T-cell (primary cell): ENCODE results near the gene DHX29. TPM values are rescaled to one million over a fixed set of nuclear protein-coding genes. Genes with fewer than 3 reads are reported as not detected.

Source experiments
- ATAC-seq, 4 experiments: fragments of 200-7000 bp in 3 of 4; fragments of 150-1000 bp in 1 of 4; cut with Tn5 transposase; replicated peaks in 1 of 4; 1 replicate in 3 of 4; 2 replicates in 1 of 4; pipeline ENCODE4 v1.10.0; 2021; ENCODE audit warnings: moderate library complexity in 3 of 4, mild to moderate bottlenecking in 2 of 4, moderate number of reproducible peaks in 1 of 4
- CTCF ChIA-PET, 2 donors: fragments of 300-600 bp; sonication (Branson Sonifier 250); formaldehyde crosslinking; loops; one replicate each; lab custom pipeline; 2022; ENCODE audit warnings: antibody characterized with exemption in 2 of 2; lab: Charles Lee
- POLR2A ChIA-PET, 2 donors: fragments of 300-600 bp; sonication (Branson Sonifier 250); formaldehyde crosslinking; loops; one replicate each; lab custom pipeline; 2022; ENCODE audit warnings: antibody characterized with exemption in 2 of 2; lab: Charles Lee
- DNase-seq, 35 experiments: peaks; one replicate each; pipeline versions ENCODE4 v3.0.0 to v3.0.0-alpha.2; 2013 to 2023
- H3K27ac ChIP-seq: one replicate; pipeline ENCODE4 v1.5.1; 2013; ENCODE audit warnings: low read length
- H3K27me3 ChIP-seq, 2 experiments: replicated peaks in 1 of 2; 1 replicate in 1 of 2; 2 replicates in 1 of 2; pipeline versions ENCODE4 v1.6.1 to v1.7.0; 2013; ENCODE audit warnings: low read length in 1 of 2, mixed read lengths in 1 of 2; ENCODE audit not compliant: control insufficient read depth in 2 of 2, insufficient read depth in 2 of 2; ENCODE audit errors: extremely low read depth in 1 of 2
- H3K36me3 ChIP-seq, 2 donors: 1 replicate in 1 of 2; 2 replicates in 1 of 2; pipeline versions ENCODE4 v1.6.1 to v1.7.0; 2013; ENCODE audit warnings: low read length in 1 of 2; ENCODE audit not compliant: control insufficient read depth in 2 of 2, insufficient read depth in 1 of 2; ENCODE audit errors: extremely low read depth in 1 of 2
- H3K4me1 ChIP-seq, 2 experiments: 1 replicate in 1 of 2; 2 replicates in 1 of 2; pipeline versions ENCODE4 v1.6.1 to v1.7.0; 2013; ENCODE audit warnings: low read length in 2 of 2, mixed read lengths in 1 of 2; ENCODE audit not compliant: insufficient read depth in 2 of 2, control insufficient read depth in 1 of 2; ENCODE audit errors: extremely low read depth in 1 of 2
- H3K4me3 ChIP-seq, 2 donors: 1 replicate in 1 of 2; 2 replicates in 1 of 2; pipeline versions ENCODE4 v1.5.1 to v1.7.0; 2013; ENCODE audit warnings: mild to moderate bottlenecking in 2 of 2, low read length in 1 of 2, moderate library complexity in 1 of 2; ENCODE audit not compliant: control insufficient read depth in 1 of 2; ENCODE audit errors: extremely low read depth in 1 of 2
- H3K9me3 ChIP-seq: 2 replicates; pipeline ENCODE4 v1.7.0; 2013
- H3K27ac Mint-ChIP-seq, 2 donors: one replicate each; pipeline ENCODE4 v1.8.0; 2020 to 2021; ENCODE audit warnings: mild to moderate bottlenecking in 2 of 2, mixed read lengths in 2 of 2
- H3K27me3 Mint-ChIP-seq, 2 donors: one replicate each; pipeline ENCODE4 v1.8.0; 2021 to 2022; ENCODE audit warnings: mixed read lengths in 2 of 2
- H3K36me3 Mint-ChIP-seq: one replicate; pipeline ENCODE4 v1.8.0; 2021; ENCODE audit warnings: mixed read lengths
- H3K4me1 Mint-ChIP-seq, 3 donors: one replicate each; pipeline ENCODE4 v1.8.0; 2020 to 2022; ENCODE audit warnings: mixed read lengths in 3 of 3, mild to moderate bottlenecking in 1 of 3
- H3K4me3 Mint-ChIP-seq, 3 donors: one replicate each; pipeline ENCODE4 v1.8.0; 2020 to 2022; ENCODE audit warnings: mild to moderate bottlenecking in 3 of 3, mixed read lengths in 3 of 3, moderate library complexity in 3 of 3
- H3K9me3 Mint-ChIP-seq, 3 donors: one replicate each; pipeline ENCODE4 v1.8.0; 2020 to 2022; ENCODE audit warnings: mixed read lengths in 3 of 3
- WGBS: methylation state at CpG from one replicate; pipeline ENCODE4 v1.1.5; 2013; ENCODE audit warnings: missing lambda C conversion rate; ENCODE audit not compliant: insufficient coverage; 5-methylcytosine and 5-hydroxymethylcytosine counted together
- total RNA-seq, 35 experiments: library from RNA in 6 of 35; stranded (reverse) in 6 of 35; fragments of 120-200 nt in 1 of 35; gene quantifications; one replicate each; pipeline versions ENCODE4 v1.2.1 to v1.2.4 and lab custom pipeline; 2013 to 2026

The DHX29 gene
- total RNA-seq, 5 donors from 2014 or later (not counting 1 experiment from before 2014, with no cell fraction given): 12.4 to 19.2 (median 15.4) TPM

DNA sequence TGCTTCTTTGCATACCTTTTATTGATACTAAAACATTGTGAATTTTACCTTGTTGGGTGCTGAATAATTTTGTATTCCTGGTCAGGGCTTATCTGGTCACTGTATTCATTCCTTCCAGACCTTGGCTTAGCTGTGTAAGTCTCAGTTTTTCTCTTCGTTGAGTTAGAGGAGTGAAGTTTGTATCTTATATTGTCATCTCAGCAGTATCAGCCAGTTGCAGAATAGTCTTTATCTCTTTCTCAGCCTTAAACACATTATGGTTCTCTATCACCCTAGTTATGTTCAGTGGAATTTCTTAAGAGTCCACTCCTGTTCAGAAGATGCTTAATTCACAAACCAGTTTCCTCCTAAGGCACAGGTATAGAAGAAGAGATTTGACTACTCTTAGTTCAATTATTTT, 25.5 kb upstream of the DHX29 start:
- peaks cover 0 to under 1% of the 10 kb centered on the region in 2 experiments for H3K4me1 ChIP-seq
- Mint-ChIP-seq H3K4me3 (no peak overlapping the region), H3K4me1 (peaks cover 31 to 46% (median 46%) of the 10 kb centered on the region in 3 donors), H3K9me3 (peaks cover 0 to 3% (median 0%) of the 10 kb centered on the region in 3 donors), H3K27ac (no peak overlapping the region), H3K27me3 (no peaks in the 10 kb centered on the region), H3K36me3 (peaks cover 57% of the 10 kb centered on the region)
- WGBS: no CpG with 5 or more reads among the region's 1 CpG
- no peaks in the 10 kb centered on the region for H3K9me3 ChIP-seq
- no peak for DNase-seq
- CTCF ChIA-PET: no interaction called here
- H3K27me3 ChIP-seq: no peaks in the 10 kb centered on the region
- POLR2A ChIA-PET: no interaction called here
- ATAC-seq: no peak
- H3K27ac ChIP-seq: no peak overlapping the region
- peaks cover 0 to 31% of the 10 kb centered on the region in 2 donors for H3K36me3 ChIP-seq
- H3K4me3 ChIP-seq: no peak overlapping the region

DNA sequence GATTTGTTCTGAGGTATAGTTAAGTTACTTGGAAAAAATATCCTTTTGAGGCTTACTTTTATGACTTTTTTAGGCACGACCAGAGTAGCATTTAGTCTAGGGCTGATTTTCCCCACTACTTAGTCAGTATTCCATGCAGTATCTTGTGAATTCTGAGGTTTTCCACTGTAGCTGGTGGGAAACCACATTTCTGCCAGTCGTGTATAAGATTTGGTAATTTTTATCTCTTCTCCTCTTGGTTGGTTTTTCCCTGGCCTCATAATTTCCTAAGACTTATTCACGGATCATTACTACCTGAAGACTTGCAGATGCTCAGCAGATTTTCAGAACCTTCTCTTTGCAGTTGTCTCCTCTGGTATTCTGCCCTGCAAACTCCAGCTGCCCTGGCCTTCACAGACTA, 23.8 kb upstream of the DHX29 start:
- peaks cover 61% of the 10 kb centered on the region for H3K36me3 Mint-ChIP-seq
- H3K4me1 Mint-ChIP-seq: peaks cover 32 to 48% (median 46%) of the 10 kb centered on the region in 3 donors
- Histone ChIP-seq H3K36me3 (peaks cover 0 to 33% of the 10 kb centered on the region in 2 donors), H3K27me3 (no peaks in the 10 kb centered on the region), H3K4me3 (no peak overlapping the region), H3K27ac (no peak overlapping the region), H3K4me1 (no peaks in the 10 kb centered on the region), H3K9me3 (no peaks in the 10 kb centered on the region)
- H3K4me3 Mint-ChIP-seq: no peak overlapping the region
- CTCF ChIA-PET: no interaction called here
- no peak for ATAC-seq
- peaks cover 0 to 3% (median 0%) of the 10 kb centered on the region in 3 donors for H3K9me3 Mint-ChIP-seq
- no peaks in the 10 kb centered on the region for H3K27me3 Mint-ChIP-seq
- no peak for DNase-seq
- POLR2A ChIA-PET: no interaction called here
- no peak overlapping the region for H3K27ac Mint-ChIP-seq
- 89% methylated on average over 1 of the region's 3 CpGs for WGBS

DNA sequence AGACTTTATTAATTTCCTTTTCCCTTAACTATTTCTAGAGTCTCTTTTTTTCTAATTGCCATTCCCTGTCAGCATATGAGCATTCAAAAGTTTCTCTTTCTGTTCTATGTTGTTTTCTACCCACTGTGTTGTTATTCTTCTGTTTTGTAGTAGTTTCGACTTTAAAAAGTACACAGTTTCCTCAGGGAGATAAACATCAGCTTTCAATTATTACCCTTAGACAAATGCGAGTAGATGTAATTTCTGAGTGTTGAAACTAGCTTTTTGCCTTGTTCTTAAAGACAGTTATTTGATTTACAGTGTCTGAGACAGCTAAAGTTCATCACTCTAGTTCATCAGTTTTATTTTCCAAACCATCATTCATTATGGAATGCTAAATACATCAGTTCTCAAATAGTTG, 19.8 kb upstream of the DHX29 start:
- Histone ChIP-seq H3K4me1 (no peaks in the 10 kb centered on the region), H3K9me3 (no peaks in the 10 kb centered on the region), H3K4me3 (no peak overlapping the region), H3K27ac (no peak overlapping the region), H3K27me3 (no peaks in the 10 kb centered on the region), H3K36me3 (peaks cover 0 to 37% of the 10 kb centered on the region in 2 donors)
- CTCF ChIA-PET: interaction anchor here in 1 of 2 donors (1.3 kb wide), 1 partner anchor 19 kb away, joined by 3 read pairs; the partner anchor contains the start of genes DHX29 and MTREX
- POLR2A ChIA-PET: interaction anchor here in 1 of 2 donors (0.6 to 0.7 kb wide), 2 partner anchors 253 to 617 kb away, joined by 3 to 4 read pairs; no protein-coding TSS in a partner anchor
- ATAC-seq: no peak
- peaks cover 47% of the 10 kb centered on the region for H3K36me3 Mint-ChIP-seq
- no peaks in the 10 kb centered on the region for H3K27me3 Mint-ChIP-seq
- H3K4me1 Mint-ChIP-seq: peaks cover 34 to 44% (median 41%) of the 10 kb centered on the region in 3 donors
- H3K9me3 Mint-ChIP-seq: no peaks in the 10 kb centered on the region
- no CpG with 5 or more reads among the region's 2 CpGs for WGBS
- H3K27ac Mint-ChIP-seq: peak overlapping the region; percentile 81 to 85
- no peak overlapping the region for H3K4me3 Mint-ChIP-seq
- no peak for DNase-seq

DNA sequence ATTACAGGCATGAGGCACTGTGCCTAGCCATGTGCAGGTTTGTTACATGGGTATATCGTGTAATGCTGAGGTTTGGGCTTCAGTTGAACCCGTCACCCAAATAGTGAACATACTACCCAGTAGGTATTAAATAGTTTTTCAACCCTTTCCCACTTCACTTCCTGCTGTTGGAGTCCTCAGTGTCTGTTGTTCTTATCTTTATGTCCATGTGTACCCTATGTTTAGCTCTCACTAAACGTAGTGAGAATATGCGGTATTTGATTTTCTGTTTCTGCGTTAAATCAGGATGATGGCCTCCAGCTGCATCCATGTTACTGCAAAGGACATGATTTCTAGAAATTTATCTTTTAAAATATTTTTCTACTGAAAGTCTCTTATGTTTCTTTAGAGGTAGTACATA, 18.1 kb upstream of the DHX29 start:
- no peaks in the 10 kb centered on the region for H3K27me3 ChIP-seq
- no peak overlapping the region for H3K4me3 ChIP-seq
- no peak overlapping the region for H3K4me3 Mint-ChIP-seq
- H3K27ac ChIP-seq: no peak overlapping the region
- DNase-seq (no peak), ATAC-seq (no peak)
- no peak overlapping the region for H3K27ac Mint-ChIP-seq
- WGBS: no CpG with 5 or more reads among the region's 5 CpGs
- H3K4me1 Mint-ChIP-seq: peaks cover 35 to 43% (median 36%) of the 10 kb centered on the region in 3 donors
- H3K36me3 ChIP-seq: peaks cover 0 to 25% of the 10 kb centered on the region in 2 donors
- H3K9me3 Mint-ChIP-seq: no peaks in the 10 kb centered on the region
- ChIA-PET POLR2A (no interaction called here), CTCF (no interaction called here)
- peaks cover 34% of the 10 kb centered on the region for H3K36me3 Mint-ChIP-seq
- H3K27me3 Mint-ChIP-seq: no peaks in the 10 kb centered on the region
- no peaks in the 10 kb centered on the region for H3K4me1 ChIP-seq
- H3K9me3 ChIP-seq: no peaks in the 10 kb centered on the region

DNA sequence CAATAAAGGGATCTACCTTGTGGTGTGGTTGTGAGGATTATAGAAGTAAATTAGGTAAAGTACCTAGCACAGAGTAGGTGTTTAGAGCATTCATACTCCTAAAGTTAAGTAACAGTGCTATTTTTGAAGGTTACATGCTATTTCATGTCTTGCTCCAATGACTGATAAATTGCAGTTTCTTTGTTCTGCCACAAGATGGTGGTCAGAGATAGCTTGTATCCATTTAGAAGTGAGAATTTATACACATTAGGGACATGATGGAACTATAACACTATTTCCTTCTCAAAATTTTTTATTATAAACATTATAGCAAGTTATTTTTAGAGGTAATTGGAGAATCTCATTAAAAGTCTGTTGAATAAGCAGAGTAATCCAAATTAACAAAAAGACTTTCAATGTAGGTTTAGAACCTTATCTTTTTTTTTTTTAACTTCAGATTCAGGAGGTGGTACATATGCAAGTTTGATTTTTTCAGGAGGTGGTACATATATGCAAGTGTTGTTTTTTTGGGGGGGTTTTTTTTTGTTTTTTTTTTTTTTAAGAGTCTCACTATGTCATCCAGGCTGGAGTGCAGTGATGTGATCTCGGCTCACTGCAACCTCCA, 17.4 kb upstream of the DHX29 start:
- ATAC-seq: peak in 2 of 4 experiments; percentile 38 to 67
- Histone ChIP-seq H3K9me3 (no peaks in the 10 kb centered on the region), H3K4me3 (no peak overlapping the region), H3K4me1 (no peaks in the 10 kb centered on the region), H3K27ac (no peak overlapping the region), H3K36me3 (peaks cover 0 to 25% of the 10 kb centered on the region in 2 donors), H3K27me3 (no peaks in the 10 kb centered on the region)
- Mint-ChIP-seq H3K9me3 (no peaks in the 10 kb centered on the region), H3K4me1 (peaks cover 29 to 39% (median 31%) of the 10 kb centered on the region in 3 donors), H3K36me3 (peaks cover 28% of the 10 kb centered on the region), H3K4me3 (no peak overlapping the region), H3K27ac (peak overlapping the region in 1 of 2 donors; percentile 7), H3K27me3 (no peaks in the 10 kb centered on the region)
- CTCF ChIA-PET: interaction anchor here in 1 of 2 donors (0.6 to 1.0 kb wide), 4 partner anchors 17 to 370 kb away, joined by 3 to 5 read pairs (median 4); partner anchors contain the start of genes DHX29 and MTREX
- POLR2A ChIA-PET: no interaction called here
- DNase-seq: peak in 1 of 35 experiments; percentile 57
- no CpG with 5 or more reads among the region's 1 CpG for WGBS

DNA sequence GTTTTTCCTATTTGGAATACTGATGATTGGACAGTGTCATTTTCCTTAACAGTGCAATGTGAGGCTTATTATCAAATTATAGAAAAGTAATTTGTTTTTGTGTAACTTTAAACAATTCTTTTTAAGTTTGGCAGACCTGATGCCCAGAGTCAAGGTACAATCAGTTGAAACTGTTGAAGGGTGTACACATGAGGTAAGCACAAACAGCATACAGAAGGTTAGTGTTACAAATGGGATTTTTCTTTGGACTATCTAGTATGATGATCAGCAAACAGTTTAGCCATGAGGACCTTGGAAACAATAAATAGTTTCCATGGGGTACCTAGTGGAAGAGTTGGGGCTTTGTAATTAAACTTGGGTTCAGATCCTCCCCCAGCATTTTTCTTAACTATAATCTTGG, 16.5 kb upstream of the DHX29 start:
- no peak for DNase-seq
- Histone ChIP-seq H3K4me1 (no peaks in the 10 kb centered on the region), H3K27me3 (no peaks in the 10 kb centered on the region), H3K9me3 (no peaks in the 10 kb centered on the region), H3K36me3 (peaks cover 0 to 20% of the 10 kb centered on the region in 2 donors), H3K4me3 (no peak overlapping the region), H3K27ac (no peak overlapping the region)
- peaks cover 20% of the 10 kb centered on the region for H3K36me3 Mint-ChIP-seq
- ChIA-PET CTCF (no interaction called here), POLR2A (no interaction called here)
- peaks cover 24 to 39% (median 36%) of the 10 kb centered on the region in 3 donors for H3K4me1 Mint-ChIP-seq
- no peaks in the 10 kb centered on the region for H3K27me3 Mint-ChIP-seq
- H3K4me3 Mint-ChIP-seq: no peak overlapping the region
- H3K9me3 Mint-ChIP-seq: no peaks in the 10 kb centered on the region
- no peak for ATAC-seq
- no peak overlapping the region for H3K27ac Mint-ChIP-seq
